Breast epithelium (tissue), 4 donors: ENCODE results near the gene CNTNAP2. TPM values are rescaled to one million over a fixed set of nuclear protein-coding genes. Genes with fewer than 3 reads are reported as not detected.

Experiments used
- DNase-seq, 2 donors: peaks; one replicate each; pipeline ENCODE4 v3.0.0-alpha.2; 2019; ENCODE audit warnings: low spot score in 2 of 2
- H3K27ac ChIP-seq, 2 donors: fragments of 200-600 bp; sonication (generic) in 1 of 2; one replicate each; pipeline ENCODE4 v1.5.1; 2016 to 2019; ENCODE audit warnings: mild to moderate bottlenecking in 1 of 2
- H3K27me3 ChIP-seq, 2 donors: fragments of 200-600 bp; sonication (generic) in 1 of 2; one replicate each; pipeline versions ENCODE4 v1.5.1 to v1.6.0; 2017 to 2019; ENCODE audit warnings: control low read depth in 1 of 2, mild to moderate bottlenecking in 1 of 2
- H3K36me3 ChIP-seq: fragments of 200-600 bp; one replicate; pipeline ENCODE4 v1.5.1; 2019
- H3K4me1 ChIP-seq, 2 donors: fragments of 200-600 bp; sonication (generic); one replicate each; pipeline ENCODE4 v1.5.1; 2016 to 2019; ENCODE audit warnings: control low read depth in 1 of 2
- H3K4me3 ChIP-seq, 3 donors: fragments of 200-600 bp; sonication (generic); 1 replicate in 2 of 3; 2 replicates in 1 of 3; pipeline ENCODE4 v1.5.1; 2016 to 2019; ENCODE audit warnings: mild to moderate bottlenecking in 3 of 3, moderate library complexity in 2 of 3
- H3K9me3 ChIP-seq, 2 donors: fragments of 200-600 bp; sonication (generic) in 1 of 2; one replicate each; pipeline ENCODE4 v1.5.1; 2016 to 2019; ENCODE audit warnings: control low read depth in 1 of 2
- POLR2A ChIP-seq: fragments of 450-650 bp; IDR thresholded peaks from one replicate; pipeline ENCODE4 v1.6.1; 2016; ENCODE audit warnings: antibody characterized with exemption, mild to moderate bottlenecking, moderate library complexity
- POLR2AphosphoS5 ChIP-seq, 3 donors: sonication (generic); formaldehyde crosslinking; IDR thresholded peaks; one replicate each; pipeline ENCODE4 v1.6.1; 2017; ENCODE audit warnings: antibody characterized with exemption in 3 of 3
- intact Hi-C: fragments of 100-400 bp; cut with DNase I; formaldehyde crosslinking; loops from one replicate; pipeline ENCODE4 v1.15.1; 2023; ENCODE audit warnings: low total_unique reads
- total RNA-seq, 3 donors: library from RNA; depleted of rRNA; stranded (reverse); fragments of >200 nt; gene quantifications; one replicate each; pipeline ENCODE4 v1.1.0, GENCODE V29; 2016
- TF ChIP-seq, protein P1 (sequence below), 3 donors: fragments of 450-650 bp; IDR thresholded peaks; one replicate each; pipeline ENCODE4 v1.5.1; 2016 to 2017; ENCODE audit warnings: antibody characterized with exemption in 3 of 3, mild to moderate bottlenecking in 3 of 3, moderate library complexity in 3 of 3

CNTNAP2 gene
- total RNA-seq, 3 donors from 2014 or later, result 0.29 to 0.66 TPM; not detected in 1

- Histone ChIP-seq H3K36me3 (no peaks in the 10 kb centered on the region), H3K4me1 (no peaks in the 10 kb centered on the region), H3K4me3 (no peak overlapping the region), H3K27ac (no peak overlapping the region), H3K9me3 (no peaks in the 10 kb centered on the region), H3K27me3 (no peaks in the 10 kb centered on the region)
- TF ChIP-seq, protein P1, sequence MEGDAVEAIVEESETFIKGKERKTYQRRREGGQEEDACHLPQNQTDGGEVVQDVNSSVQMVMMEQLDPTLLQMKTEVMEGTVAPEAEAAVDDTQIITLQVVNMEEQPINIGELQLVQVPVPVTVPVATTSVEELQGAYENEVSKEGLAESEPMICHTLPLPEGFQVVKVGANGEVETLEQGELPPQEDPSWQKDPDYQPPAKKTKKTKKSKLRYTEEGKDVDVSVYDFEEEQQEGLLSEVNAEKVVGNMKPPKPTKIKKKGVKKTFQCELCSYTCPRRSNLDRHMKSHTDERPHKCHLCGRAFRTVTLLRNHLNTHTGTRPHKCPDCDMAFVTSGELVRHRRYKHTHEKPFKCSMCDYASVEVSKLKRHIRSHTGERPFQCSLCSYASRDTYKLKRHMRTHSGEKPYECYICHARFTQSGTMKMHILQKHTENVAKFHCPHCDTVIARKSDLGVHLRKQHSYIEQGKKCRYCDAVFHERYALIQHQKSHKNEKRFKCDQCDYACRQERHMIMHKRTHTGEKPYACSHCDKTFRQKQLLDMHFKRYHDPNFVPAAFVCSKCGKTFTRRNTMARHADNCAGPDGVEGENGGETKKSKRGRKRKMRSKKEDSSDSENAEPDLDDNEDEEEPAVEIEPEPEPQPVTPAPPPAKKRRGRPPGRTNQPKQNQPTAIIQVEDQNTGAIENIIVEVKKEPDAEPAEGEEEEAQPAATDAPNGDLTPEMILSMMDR (IDR thresholded peaks at IDR 0.05), result no peak
- TF ChIP-seq POLR2A (no peak), POLR2AphosphoS5 (IDR thresholded peaks at IDR 0.05) (no peak)
- intact Hi-C loops, result no loop called here
- DNase-seq, result no peak
Measured at GRCh38 chr7:148187471-148187870, 2070.9 kb downstream of the CNTNAP2 start.

DNA sequence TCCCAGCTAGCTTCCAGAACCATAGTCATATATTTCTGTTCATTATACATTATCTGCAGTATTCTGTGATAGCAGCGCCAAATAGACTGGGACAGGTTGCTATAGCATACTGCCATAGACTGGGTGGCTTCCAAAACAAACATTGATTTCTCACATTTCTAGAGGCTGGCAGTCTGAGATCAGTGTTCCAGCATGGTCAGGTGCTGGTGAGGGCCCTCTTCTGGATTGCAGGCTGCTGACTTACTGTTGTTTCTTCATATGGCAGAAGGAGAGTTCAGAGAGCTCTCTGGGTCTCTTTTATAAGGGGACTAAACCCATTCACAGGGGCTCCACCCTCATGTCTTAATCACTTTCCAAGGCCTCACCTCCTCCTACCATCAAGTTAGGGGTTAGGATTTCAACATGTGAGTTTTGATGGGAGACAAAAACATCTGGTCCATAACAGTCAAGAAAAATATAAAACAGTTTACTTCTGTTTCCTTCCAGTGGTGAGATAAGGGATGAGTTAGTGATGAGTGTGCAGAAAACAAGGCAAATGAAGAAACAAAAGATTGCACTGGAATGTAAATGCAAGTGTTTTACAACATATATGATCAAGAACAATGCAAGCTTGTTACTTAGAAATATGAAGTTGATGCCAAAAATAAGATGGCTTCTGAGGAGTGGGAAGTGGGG lies 2074.9 kb downstream of the CNTNAP2 start:
- no peak for TF ChIP-seq POLR2A
- TF ChIP-seq POLR2AphosphoS5 (IDR thresholded peaks at IDR 0.05), result no peak
- TF ChIP-seq, protein P1 (IDR thresholded peaks at IDR 0.05), result no peak
- Histone ChIP-seq H3K27me3 (no peaks in the 10 kb centered on the region), H3K36me3 (no peaks in the 10 kb centered on the region), H3K27ac (no peak overlapping the region), H3K9me3 (no peaks in the 10 kb centered on the region), H3K4me1 (no peaks in the 10 kb centered on the region), H3K4me3 (no peak overlapping the region)
- DNase-seq, result no peak
- intact Hi-C loops, result no loop called here

DNA sequence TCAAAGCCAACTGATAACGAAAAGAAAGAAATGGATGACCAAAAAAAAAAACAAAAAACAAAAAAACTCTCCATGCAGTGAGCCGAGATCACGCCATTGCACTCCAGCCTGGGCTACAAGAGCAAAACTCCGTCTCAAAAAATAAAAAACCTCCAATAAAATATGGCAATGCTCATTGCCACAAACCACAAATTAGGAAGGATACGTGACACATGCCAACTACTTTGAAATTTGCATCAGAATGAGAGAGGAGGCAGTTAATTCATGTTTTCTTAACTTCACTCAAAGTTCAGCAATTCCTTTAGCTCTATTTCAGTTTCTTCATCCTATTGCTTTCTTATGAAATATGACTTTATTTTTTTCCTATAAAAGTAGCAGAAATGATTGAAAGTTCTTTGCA lies 2075.9 kb downstream of the CNTNAP2 start:
- Histone ChIP-seq H3K9me3 (no peaks in the 10 kb centered on the region), H3K4me3 (no peak overlapping the region)
- intact Hi-C loops, result no loop called here

GRCh38 chr7:148201992-148202391 lies 2085.4 kb downstream of the CNTNAP2 start:
- Histone ChIP-seq H3K36me3 (no peaks in the 10 kb centered on the region), H3K4me1 (no peaks in the 10 kb centered on the region), H3K27ac (no peak overlapping the region), H3K9me3 (no peaks in the 10 kb centered on the region), H3K4me3 (no peak overlapping the region), H3K27me3 (peaks cover 0 to 5% of the 10 kb centered on the region in 2 donors)
- TF ChIP-seq POLR2AphosphoS5 (IDR thresholded peaks at IDR 0.05), result no peak
- no peak for TF ChIP-seq POLR2A
- TF ChIP-seq, protein P1 (IDR thresholded peaks at IDR 0.05), result no peak
- DNase-seq, result no peak
- intact Hi-C loops, result no loop called here

More for the DNA sequence above, 2075.9 kb downstream of the CNTNAP2 start:
- Histone ChIP-seq H3K27me3 (no peaks in the 10 kb centered on the region), H3K4me1 (no peaks in the 10 kb centered on the region), H3K36me3 (no peaks in the 10 kb centered on the region), H3K27ac (no peak overlapping the region)
- no peak for TF ChIP-seq POLR2AphosphoS5 (IDR thresholded peaks at IDR 0.05)
- no peak for TF ChIP-seq POLR2A
- TF ChIP-seq, protein P1 (IDR thresholded peaks at IDR 0.05), result no peak
- DNase-seq, result no peak

GRCh38 chr7:148204639-148205304 lies 2088.2 kb downstream of the CNTNAP2 start:
- DNase-seq, result no peak
- no peak overlapping the region for H3K27ac ChIP-seq
- no peak for TF ChIP-seq POLR2A
- no peak for TF ChIP-seq POLR2AphosphoS5 (IDR thresholded peaks at IDR 0.05)
- TF ChIP-seq, protein P1 (IDR thresholded peaks at IDR 0.05), result no peak
- no peaks in the 10 kb centered on the region for H3K9me3 ChIP-seq
- intact Hi-C loops, result no loop called here
- H3K36me3 ChIP-seq, result no peaks in the 10 kb centered on the region
- no peak overlapping the region for H3K4me3 ChIP-seq
- no peaks in the 10 kb centered on the region for H3K27me3 ChIP-seq
- no peaks in the 10 kb centered on the region for H3K4me1 ChIP-seq
